C4-2B (cell line): ENCODE data around the gene SLIT3.

Experiments
- CTCF ChIP-seq: fragments of 450-650 bp; conservative IDR thresholded peaks from 2 replicates; pipeline ENCODE4 v1.5.1; 2017; ENCODE audit warnings: mild to moderate bottlenecking
- ZFX ChIP-seq: fragments of 450-650 bp; IDR thresholded peaks from 2 replicates; pipeline ENCODE4 v1.6.1; 2017

- TF ChIP-seq CTCF = no peak
- TF ChIP-seq ZFX = no peak
Measured at GRCh38 chr5:168710706-168711105, 590.2 kb downstream of the SLIT3 start.
